Measurements from ENCODE around the gene XRCC4. TPM values are rescaled to one million over a fixed set of nuclear protein-coding genes. Genes with fewer than 3 reads are reported as not detected.

The XRCC4 gene
- total and polyA plus RNA-seq, 2 of the 8 experiments (the other 6 are each of a cell fraction or from before 2014, with no cell fraction given), result 3.0 to 8.3 TPM

- Histone ChIP-seq H2BK120ac (replicated peaks; ENCODE audit: low read depth, low read length) (no peak overlapping the region), H3K9me3 (ENCODE audit: insufficient read depth in 2 of 2, low read depth in 1 of 2, low read length in 1 of 2) (peaks cover 6 to 8% of the 10 kb centered on the region in 2 experiments; a peak in 3 of 4 replicates), H4K20me1 (replicated peaks in 1 of 2; ENCODE audit: control insufficient read depth in 1 of 2, insufficient read depth in 2 of 2, low read length in 2 of 2) (no peaks in the 10 kb centered on the region), H2BK12ac (ENCODE audit: low read depth, low read length) (no peak overlapping the region), H4K5ac (ENCODE audit: insufficient read length, low read depth, low read length) (no peak overlapping the region), H3K27me3 (replicated peaks in 1 of 4; ENCODE audit: control insufficient read depth in 3 of 4, extremely low read depth in 1 of 4, insufficient read depth in 3 of 4, low read length in 3 of 4) (no peaks in the 10 kb centered on the region), H3K4me2 (ENCODE audit: insufficient read depth in 1 of 2, low read depth in 2 of 2, low read length in 2 of 2) (no peak overlapping the region), H2BK15ac (ENCODE audit: low read length) (no peak overlapping the region), H3K23me2 (ENCODE audit: low read depth, low read length) (no peaks in the 10 kb centered on the region), H2AFZ (ENCODE audit: low read length) (no peak overlapping the region), H4K91ac (replicated peaks; ENCODE audit: insufficient read length, low read length) (no peak overlapping the region), H3K27ac (ENCODE audit: low read depth, low read length) (no peak overlapping the region), H2BK20ac (ENCODE audit: low read length) (0 out of 2 replicates have a peak overlapping the region, but pooled peaks have one; percentile 9), H3K56ac (replicated peaks; ENCODE audit: insufficient read length, low read depth, low read length) (no peak overlapping the region), H3K14ac (ENCODE audit: insufficient read length) (no peak overlapping the region), H3K36me3 (ENCODE audit: control insufficient read depth in 2 of 4, insufficient read depth in 4 of 4, low read length in 3 of 4) (no peaks in the 10 kb centered on the region; a peak in 1 of 8 replicates), H3K79me1 (ENCODE audit: low read depth, low read length) (no peaks in the 10 kb centered on the region), H4K8ac (ENCODE audit: extremely low read depth, insufficient read depth, low read length) (no peak overlapping the region), H3K9ac (replicated peaks in 1 of 4; ENCODE audit: extremely low read depth in 1 of 4, low read depth in 3 of 4, low read length in 3 of 4) (no peak overlapping the region), H3K4me3 (ENCODE audit: extremely low read depth in 1 of 4, insufficient read depth in 2 of 4, low read depth in 3 of 4, low read length in 4 of 4) (no peak overlapping the region), H3K79me2 (ENCODE audit: control insufficient read depth in 1 of 2, insufficient read depth in 2 of 2, low read length in 2 of 2) (no peaks in the 10 kb centered on the region), H3K23ac (ENCODE audit: insufficient read length) (no peak overlapping the region), H3K4me1 (replicated peaks in 1 of 4; ENCODE audit: control insufficient read depth in 3 of 4, insufficient read depth in 4 of 4, low read length in 3 of 4) (peaks cover 0 to 9% (median 3%) of the 10 kb centered on the region in 4 experiments; a peak in 2 of 7 replicates), H2AK5ac (ENCODE audit: low read depth, low read length) (no peak overlapping the region), H2BK5ac (ENCODE audit: low read depth, low read length) (no peak overlapping the region), H3K4ac (replicated peaks; ENCODE audit: insufficient read length, low read depth, low read length) (no peak overlapping the region), H3K18ac (ENCODE audit: extremely low read depth, low read length) (no peak overlapping the region)
- WGBS, 2 experiments (ENCODE audit: extremely low coverage in 1 of 2, insufficient coverage in 1 of 2, insufficient read length in 1 of 2, insufficient replicate concordance in 2 of 2, low coverage in 1 of 2, low lambda C conversion rate in 2 of 2, missing lambda C conversion rate in 1 of 2), result 86% methylated on average over 2 of the region's 2 CpGs; no CpG with 5 or more reads in 1 of the 2 experiments
- ChIA-PET POLR2A (ENCODE audit: partially characterized antibody) (interaction anchor here (0.6 kb wide), 1 partner anchor 890 kb away, joined by 3 read pairs; no protein-coding TSS in a partner anchor), CTCF (ENCODE audit: partially characterized antibody) (interaction anchor here (1.2 kb wide), 1 partner anchor 18 kb away, joined by 3 read pairs; no protein-coding TSS in a partner anchor)
- DNase-seq (ENCODE audit: low read depth in 1 of 2, low spot score in 2 of 2) (no peak), FAIRE-seq (no peak)
- TF ChIP-seq NANOG (IDR thresholded peaks at IDR 0.05; ENCODE audit: insufficient read depth, low read depth, low read length, poor library complexity, severe bottlenecking) (no peak), TAF7 (optimal IDR thresholded peaks at IDR 0.05; ENCODE audit: borderline replicate concordance, low read depth, low read length) (no peak), ZNF274 (IDR thresholded peaks at IDR 0.05; ENCODE audit: borderline replicate concordance, extremely low read depth, low read length) (no peak), BRCA1 (IDR thresholded peaks at IDR 0.05; ENCODE audit: low read depth, low read length) (no peak), CTBP2 (IDR thresholded peaks at IDR 0.05; ENCODE audit: borderline replicate concordance, insufficient read depth, insufficient read length, low read length) (no peak), CHD1 (IDR thresholded peaks at IDR 0.05; ENCODE audit: low read depth, low read length) (no peak)
These were observed 283.2 kb downstream of the XRCC4 start for GRCh38 chr5:83360573-83360972.
